Fibroblast of skin of scalp (primary cell): ENCODE data around the gene TRAPPC6A.
"Not testable (repeated sequence)": the region's sequence is repeated elsewhere in the genome, so short reads cannot be mapped to it uniquely, and the experiment has no call there.

Experiments
- DNase-seq: peaks from one replicate; pipeline ENCODE4 v3.0.0-alpha.2; 2013

TRAPPC6A gene

GRCh38 chr19:45128806-45129205, 49.2 kb downstream of the TRAPPC6A start:
- DNase-seq, result no peak

GRCh38 chr19:45128146-45128545, 49.9 kb downstream of the TRAPPC6A start:
- DNase-seq, result no peak

DNA sequence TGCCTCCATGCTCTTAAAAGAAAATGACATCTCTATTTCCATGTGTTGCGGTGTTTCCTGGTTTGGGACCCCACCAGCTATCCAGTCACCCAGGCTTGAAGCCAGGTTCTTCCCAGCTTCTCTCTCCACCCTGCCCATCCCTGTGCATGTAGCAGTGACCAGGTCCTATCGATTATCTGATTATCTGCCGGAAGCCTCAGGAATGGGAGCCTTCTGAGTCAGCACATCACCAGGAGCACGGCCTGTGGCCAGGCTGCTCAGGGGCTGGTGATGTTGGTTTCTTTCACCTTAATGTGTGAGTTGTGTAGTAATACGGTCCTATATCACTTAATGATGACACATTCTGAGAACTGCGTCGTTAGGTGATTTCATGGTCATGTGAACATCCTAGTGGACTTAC, 51.4 kb downstream of the TRAPPC6A start:
- no peak for DNase-seq

- DNase-seq, result peak; percentile 36
Observed at GRCh38 chr19:45125975-45126493, 52.0 kb downstream of the TRAPPC6A start.

DNA sequence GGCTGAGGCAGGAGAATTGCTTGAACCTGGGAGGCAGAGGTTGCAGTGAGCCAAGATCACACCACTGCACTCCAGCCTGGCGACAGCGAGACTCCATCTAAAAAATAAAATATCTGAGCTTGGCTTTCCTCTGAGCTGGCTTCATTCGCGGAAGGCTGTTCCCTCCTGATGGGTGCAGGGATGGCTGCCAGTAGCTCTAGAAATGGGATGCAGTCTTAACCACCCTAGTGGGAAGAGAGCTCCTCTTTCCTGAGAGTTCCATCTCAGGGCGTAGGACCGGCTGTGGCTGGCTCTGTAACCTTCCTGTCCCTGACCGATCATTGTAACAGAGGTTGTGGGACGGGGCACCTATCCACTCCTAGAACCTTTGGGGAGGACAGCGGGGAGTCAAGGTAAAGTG, 52.7 kb downstream of the TRAPPC6A start:
- no peak for DNase-seq

DNA sequence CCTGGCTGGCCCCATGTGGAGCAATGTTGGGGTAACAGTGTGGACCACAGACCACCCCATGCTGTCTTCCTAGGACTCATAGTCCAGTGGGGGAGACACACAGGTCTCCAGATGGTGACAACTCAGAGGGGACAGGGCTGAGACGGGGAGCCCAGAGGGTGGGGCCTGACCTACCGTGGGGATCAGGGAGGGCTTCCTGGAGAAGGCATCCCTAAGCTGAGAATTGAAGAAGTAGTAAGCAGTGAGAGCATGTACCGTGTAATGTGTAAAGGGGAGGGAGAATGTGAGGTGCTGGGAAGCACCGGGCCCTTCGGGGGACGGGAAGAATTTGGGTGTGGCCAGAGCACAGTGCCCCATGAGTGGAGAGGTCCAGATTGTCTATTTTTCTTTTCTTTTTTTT, 54.0 kb downstream of the TRAPPC6A start:
- DNase-seq, result no peak

- DNase-seq, result no peak
Observed at GRCh38 chr19:45123440-45123850, 54.6 kb downstream of the TRAPPC6A start.

DNA sequence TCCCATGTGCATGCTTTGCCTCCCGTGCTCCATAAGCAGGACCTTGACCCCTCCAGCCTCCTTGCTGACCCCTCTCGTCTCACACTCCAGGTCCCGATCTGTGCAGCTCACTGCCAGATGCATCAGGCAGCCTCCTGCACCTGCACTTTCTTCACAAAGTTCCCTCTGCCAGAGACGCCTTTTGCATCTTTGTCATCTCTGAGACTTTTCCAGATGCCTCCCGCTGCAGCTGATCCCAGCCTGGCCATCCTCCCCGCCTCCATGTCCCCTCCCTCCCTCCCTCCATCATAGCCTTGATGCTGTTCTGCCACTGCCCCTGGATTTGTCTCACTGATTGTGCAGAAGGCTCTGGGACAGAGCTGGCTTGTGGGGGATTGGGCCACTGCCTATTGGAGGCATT, 55.2 kb downstream of the TRAPPC6A start:
- no peak for DNase-seq

DNA sequence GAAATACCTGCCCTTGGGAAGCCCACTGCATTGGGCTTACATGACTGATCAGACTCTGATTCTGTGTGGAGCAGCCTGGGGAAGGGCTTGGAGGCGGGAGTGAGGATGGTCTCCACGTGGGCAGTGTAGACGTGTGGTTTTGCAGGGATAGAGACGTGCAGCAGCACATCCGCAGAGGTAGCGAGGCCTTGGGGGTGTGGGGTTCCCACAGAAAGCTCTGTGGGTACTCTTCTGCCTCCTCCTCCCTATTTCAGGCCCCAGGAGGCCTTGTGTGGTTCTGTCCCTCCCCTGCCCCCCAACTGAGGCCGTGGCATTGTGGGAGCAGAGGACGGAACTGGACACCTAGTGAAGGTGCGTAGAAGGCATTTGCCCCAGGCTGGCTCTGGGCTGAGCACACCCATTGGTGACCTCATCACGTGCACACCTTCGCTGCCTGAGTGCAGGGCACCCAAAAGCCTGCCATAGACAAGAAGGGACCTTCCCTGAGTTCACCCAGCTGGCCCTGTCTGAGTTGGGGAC, 56.2 kb downstream of the TRAPPC6A start:
- DNase-seq, result no peak

DNA sequence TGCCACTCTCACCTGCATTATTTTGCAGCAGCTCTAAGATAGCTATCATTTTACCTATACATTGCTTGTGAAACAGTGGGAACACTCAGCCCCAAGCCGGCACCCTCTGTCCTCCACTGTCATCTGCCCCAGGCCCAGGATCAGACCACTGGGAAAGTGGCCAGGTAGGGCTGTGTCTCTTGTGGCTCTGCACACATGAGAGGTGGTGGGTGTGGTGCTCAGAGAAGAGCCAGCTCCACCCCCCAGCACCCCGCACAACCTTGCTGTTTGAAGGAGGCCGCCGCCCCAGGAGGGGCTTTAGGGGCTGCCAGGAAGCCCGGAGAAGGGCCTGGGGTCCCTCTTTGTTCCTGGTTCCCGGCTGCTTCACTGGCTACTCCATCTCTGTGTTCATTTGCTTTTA, 58.5 kb downstream of the TRAPPC6A start:
- no peak for DNase-seq

- not testable (repeated sequence) for DNase-seq
Observed at GRCh38 chr19:45118591-45119355, 59.3 kb downstream of the TRAPPC6A start.

DNA sequence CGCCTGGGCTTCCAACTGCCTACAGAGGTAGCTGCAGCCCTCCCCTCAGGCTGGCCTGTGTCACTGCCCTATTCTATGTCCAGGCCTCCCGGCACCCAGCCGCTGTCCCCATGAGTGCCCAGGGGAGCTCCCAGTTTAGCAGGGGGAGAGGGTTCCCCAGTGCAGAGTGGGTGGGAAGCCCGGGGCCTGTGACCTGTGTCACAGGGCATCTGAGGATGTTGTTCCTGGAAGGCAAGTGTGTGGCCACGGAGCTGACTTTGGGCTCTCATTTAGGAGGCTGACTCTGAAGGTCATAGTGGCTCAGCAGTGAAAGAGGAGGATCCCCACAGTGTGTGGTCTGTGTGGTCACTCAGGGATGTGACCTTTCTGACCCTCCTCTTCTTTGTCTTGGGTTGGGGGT, 59.9 kb downstream of the TRAPPC6A start:
- DNase-seq, result no peak

GRCh38 chr19:45117671-45118070, 60.4 kb downstream of the TRAPPC6A start:
- no peak for DNase-seq

DNA sequence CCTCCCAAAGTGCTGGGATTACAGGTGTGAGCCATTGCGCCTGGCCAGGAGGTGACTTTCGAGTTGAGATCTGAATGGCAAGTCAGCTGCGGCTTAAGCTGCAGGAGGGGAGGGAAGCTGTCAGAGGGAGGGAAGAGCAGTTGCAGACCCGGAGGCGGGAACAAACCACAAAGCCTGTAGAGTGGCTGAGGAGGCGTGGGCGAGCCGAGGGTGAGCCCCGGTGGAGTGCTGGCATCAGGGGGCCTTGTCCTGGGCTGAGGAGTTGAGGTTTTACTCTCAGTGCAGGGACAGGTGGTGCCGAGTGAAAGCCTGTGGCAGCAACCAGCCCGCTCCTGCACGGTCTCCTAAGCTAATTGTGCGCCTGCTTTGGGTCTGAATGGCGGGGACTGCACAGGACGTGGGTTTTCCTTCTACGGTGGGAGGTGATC, 60.9 kb downstream of the TRAPPC6A start:
- no peak for DNase-seq

DNA sequence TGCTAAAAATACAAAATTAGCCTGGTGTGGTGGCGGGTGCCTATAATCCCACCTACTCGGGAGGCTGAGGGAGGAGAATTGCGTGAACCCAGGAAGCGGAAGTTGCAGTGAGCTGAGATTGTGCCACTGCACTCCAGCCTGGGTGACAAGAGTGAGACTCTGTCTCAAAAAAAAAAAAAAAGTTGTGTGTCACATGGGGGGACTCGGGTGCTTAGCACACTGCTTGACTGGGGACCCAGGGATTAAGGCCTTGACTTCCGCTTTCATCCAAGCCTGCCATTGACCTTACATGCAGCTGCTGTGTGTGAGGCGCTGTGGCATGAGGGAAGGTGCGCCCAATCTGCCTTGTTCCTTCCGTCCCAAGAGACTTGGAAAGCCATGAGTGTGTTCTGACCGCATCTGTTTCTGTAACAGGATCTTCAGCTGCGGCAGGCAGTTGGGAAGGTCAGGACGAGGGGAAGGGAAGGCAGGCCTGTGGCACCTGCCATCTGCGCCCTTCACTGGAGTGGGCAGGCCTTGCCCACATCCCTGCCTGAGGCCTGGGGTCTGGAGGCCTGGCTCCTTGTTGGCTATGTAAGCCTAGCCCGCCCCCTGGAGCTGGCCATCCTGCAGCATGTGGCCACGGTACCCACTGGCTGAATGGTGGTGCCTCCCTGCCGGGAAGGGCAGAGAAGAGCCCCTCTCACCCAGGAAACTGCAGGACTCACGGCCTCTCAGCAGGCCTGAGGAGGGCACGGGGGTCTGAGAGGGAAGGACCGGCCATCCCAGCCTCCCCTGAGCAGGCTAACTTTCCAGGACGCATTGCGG, 62.0 kb downstream of the TRAPPC6A start:
- no peak for DNase-seq

GRCh38 chr19:45114116-45114515, 63.9 kb downstream of the TRAPPC6A start:
- DNase-seq, result no peak

DNA sequence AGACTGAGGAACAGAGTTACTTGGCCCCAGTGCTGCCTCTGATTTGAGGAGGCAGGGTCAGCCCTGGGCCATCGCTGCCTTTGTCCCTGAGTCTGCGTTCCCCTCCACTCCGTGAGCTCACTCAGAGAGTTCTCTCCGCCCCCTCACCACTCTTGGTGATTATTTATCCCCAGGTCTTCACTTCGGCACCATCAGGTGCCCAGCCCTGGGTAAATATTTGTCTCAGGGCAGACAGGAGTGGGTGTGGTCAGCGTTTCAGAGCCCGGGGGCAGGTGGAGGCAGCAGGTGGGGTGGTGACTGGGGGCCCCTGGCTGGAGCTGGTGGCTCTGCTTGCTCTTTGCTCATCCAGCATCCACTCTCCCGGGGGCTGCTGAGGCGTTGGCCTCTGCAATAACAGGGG, 64.4 kb downstream of the TRAPPC6A start:
- no peak for DNase-seq
